Pulmonary artery endothelial cell (primary cell): ENCODE measurements around the gene LARGE2. TPM values are rescaled to one million over a fixed set of nuclear protein-coding genes. Genes with fewer than 3 reads are reported as not detected.

Experiments
- DNase-seq: peaks from one replicate; pipeline ENCODE4 v3.0.0-alpha.2; 2011; ENCODE audit warnings: low read depth, low spot score
- total RNA-seq: library from RNA; depleted of rRNA; stranded (reverse); fragments of >200 nt; gene quantifications from 2 replicates; pipeline ENCODE4 v1.2.3, GENCODE V29; 2014

LARGE2 gene
- not detected in 2 replicates for total RNA-seq

DNA sequence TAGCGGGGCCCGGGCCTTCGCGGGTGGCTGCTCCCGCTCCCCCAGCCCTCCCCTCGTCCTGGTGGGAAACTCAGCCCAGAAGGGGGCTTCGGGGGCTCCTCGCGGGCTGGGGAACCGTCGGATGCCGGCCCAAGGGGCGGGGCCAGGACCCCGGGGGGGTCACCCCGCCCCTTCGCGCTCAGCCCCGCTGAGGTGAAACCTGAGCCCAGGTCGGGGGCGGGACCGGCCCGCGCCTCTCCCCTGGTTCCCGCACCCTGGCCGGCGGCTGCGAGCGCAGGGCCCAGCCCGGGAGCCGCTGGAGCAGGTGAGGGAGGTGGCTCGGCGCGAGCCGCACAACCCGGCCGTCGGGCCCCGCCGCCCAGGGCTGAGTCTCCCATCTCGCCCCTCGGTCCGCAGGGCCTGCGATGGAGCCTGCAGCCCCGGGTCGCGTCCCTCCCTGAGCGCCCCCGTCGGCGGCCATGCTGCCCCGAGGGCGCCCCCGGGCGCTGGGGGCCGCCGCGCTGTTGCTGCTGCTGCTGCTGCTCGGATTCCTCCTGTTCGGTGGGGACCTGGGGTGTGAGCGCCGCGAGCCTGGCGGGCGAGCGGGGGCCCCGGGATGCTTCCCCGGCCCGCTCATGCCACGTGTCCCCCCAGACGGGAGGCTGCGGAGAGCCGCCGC lies at the start of gene LARGE2:
Gene LARGE2, plus strand, starts transcription at position 232 of the 658 bp plus-strand sequence. Its CDS starts 227 bp downstream, at position 459.
- DNase-seq = no peak

DNA sequence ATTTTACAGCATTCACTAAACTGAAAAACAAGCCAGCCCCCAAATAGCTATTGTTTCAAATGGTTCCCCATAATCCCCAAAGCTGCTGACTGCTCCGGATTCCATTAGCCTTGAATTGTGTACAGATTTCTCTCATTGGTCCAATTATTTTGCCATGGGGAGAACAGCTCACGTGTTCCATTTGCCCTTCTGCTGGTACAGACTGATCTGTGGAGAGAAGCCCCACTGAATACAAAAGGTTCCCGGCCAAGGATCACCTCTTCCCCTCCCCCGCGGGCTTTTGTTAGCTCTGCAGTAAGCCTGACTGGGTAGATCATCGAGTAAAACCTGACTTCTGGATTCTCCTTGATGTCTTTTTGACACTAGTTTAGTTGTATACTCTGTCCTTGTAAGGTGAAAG lies 46.1 kb upstream of the LARGE2 start:
- DNase-seq = no peak

DNA sequence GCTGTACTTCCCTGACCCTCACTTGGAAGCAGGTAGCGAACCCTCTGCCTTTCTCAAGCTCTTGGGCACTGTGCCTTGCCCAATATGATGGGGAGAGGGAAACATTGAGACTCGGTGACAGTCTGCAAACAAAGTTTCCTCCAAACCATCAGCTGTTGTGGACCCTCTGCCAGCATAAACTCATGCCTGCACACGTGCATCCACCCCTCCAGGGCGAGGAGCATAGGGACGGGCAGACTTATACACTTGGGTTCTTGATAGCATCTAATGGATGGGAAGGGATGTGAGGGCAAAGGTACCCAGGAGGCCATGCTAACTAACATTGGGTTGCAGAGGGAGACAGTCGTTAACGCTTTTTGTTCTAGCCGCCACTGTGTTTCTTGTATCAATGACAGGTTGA lies 45.2 kb upstream of the LARGE2 start:
- no peak for DNase-seq

DNA sequence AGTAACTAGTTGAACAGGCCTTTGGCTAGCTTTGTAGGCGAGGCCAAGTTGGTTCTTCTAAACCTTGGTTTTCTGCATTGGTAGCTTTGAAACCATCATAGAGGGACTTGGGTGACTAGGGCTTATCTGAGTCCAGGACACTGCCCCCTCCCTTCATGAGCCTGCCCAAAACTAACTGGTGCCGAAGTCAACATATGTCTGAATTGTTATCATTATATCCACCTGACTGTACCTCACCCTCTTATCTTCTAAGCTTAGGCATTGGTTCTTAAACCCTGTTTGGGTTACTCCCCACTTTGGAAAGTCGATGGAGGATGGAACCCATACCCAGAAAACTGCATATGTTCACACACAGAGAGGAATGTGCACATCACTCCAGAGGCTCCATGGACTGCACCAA lies 44.6 kb upstream of the LARGE2 start:
- no peak for DNase-seq

DNA sequence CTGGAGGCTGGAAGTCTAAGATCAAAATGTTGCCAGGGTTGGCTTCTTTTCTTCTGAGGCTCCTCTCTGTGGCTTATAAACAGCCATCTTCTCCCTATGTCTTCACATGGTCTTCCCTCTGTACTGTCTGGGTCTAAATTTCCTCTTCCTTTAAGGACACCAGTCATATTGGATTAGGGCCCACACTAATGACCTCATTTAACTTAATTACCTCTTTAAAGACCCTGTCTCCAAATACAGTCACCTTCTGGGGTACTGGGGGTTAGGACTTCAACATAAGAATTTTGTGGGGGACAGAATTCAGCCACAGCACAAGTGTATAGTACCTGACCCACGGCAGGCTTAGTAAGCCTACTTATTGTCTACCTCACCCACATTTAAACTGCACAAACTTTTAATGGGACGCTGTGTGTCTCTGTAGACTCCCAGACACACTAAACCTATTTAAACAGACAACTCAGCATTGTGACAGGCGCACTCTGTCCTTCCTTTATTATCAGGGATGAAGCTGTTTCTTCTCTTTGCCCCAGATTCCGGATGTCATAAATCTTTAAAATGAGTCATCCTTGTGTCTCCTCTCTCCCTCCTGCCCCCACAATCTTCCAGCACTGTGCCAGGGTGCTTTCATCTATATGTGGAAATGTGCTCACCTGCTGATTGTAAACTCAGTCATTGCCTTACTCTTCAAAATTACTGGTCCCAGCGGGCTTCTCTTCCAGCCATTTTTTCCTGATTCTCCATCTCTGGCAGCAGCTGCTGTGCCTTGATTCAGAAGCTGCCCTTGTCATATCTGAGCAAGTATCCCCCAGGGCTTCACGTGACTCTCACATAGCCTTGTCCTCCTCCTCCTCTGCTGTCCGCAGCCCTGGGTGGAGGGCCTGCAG lies 42.4 kb upstream of the LARGE2 start:
- no peak for DNase-seq

DNA sequence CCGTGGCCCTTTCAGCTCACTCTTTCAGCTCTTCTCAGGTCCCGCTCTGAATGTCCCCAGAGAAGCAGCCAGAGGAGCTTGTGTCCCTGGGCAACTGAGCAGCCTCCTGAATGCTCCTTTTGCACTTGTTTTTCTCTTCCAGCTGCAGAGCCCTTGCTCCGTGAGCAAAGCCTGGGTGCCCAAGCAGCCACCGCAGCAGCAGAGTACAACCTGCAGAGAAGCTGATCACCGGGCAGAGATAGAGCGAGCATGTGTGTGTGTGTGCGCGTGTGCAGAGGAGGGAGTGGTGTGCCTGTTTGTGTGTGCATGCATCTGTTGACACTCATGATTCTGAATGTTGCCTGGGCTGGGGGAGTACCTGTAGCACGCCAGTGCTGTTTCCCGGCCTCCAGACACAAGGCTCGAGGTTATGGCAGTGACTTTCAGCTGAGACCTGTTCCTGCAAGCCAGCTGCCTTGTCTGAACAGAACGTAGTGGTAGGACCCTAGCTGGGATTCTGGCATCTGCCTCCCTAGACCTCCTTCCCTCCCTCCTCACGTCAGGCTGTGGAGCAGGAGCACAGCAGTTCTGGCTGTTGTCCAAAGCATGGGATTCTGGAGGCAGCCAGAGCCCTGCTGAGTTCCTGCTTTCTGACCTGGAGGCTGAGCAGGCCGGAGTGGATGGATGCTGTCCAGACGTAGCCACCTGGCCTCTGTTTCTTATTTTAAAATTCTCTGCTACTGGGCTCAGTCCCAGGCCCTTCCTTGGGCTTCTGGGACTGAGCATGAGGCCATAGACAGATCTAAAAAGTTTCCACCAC lies 41.5 kb upstream of the LARGE2 start:
- DNase-seq = no peak

DNA sequence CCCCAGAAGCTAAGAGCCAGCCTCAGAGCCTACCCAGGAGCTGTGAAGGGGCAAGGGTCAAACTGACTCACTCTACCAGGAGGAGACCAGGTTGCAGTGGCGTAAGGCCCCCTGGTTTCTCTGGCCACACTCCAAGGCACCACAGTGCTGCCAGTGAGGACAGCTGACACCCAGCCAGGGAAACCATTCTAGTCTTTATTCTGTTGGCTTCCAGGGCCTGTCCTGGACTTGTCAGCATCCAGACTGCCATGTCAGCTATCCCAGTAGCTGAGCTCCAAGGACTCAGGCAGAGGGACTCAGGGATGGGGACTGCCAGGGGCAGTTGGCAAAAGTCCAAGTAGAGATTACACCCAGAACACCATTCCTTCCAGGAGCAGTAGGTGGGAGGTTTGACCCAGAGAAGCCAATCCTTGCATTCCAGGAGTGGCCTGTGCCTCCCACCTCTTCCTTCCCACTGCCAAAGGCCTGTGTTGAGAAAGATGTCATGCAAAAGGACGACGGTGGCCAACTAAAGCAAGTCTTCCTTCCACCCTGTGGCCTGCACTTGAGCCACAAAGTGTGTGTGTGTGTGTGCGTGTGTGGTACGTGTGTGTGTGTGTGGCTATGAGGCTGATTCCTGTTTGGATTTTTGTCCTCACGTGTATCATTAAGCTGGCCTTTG lies 40.6 kb upstream of the LARGE2 start:
- no peak for DNase-seq

DNA sequence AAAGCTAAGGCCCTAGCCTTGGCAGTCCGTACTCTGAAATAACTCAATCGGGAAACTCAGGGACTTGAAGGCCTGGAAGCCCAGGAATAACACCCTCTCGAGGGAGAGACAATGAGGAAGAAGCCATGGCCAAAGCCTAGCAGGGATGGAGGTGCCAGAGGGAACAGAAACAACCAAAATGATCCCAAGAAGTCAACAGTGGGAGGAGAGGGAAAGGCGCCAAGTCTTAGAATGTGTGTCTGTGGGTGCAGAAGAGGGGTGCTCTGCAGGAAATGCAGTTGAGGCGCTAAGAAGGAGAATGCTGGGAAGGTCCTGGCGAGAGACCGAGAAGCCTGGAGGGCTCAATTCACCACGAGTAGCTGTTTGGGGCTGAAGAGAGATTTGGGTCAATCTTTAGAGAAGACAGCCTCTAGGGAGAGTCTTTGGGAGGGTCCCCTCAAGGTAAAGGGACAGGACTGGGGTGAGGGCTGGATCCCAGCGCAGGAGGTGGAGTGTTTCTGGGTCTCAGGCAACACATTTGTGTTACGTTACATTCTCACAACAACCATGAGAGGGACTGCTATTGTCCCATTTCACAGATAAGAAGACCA lies 37.8 kb upstream of the LARGE2 start:
- no peak for DNase-seq

DNA sequence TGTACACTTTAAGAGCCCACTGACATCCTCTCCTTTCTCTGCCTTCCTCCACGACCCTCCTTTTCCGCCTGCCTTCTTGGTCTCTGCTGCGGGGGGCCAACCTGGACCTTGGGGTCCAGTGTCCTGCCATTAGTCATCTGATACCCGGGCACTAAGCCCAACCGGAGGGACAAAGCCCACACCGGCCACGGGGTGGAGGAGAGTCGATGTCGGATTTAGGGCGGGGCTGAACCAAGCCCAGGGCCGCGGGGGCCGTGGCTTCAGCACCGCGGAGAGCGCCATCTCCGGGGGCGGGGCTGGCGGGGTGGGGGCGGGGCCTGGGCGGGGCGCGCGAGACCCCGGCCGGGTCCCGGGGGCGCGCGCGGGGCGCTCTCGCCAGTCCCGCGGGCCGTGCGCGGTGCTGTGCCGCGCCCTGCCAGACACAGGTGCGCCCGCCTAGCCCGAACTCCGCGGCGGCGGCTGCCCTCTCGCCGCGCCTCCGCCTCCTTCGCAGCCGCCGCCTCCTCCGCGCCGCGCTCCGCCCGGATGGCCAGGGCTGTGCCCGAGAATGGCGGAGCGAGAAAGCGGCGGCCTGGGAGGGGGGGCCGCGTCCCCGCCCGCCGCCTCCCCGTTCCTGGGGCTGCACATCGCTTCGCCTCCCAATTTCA lies 37.1 kb upstream of the LARGE2 start, which contains the start of gene MAPK8IP1:
Gene MAPK8IP1, plus strand, starts transcription at position 378 of the 647 bp plus-strand sequence. Its CDS starts 170 bp downstream, at position 548.
- DNase-seq = no peak

DNA sequence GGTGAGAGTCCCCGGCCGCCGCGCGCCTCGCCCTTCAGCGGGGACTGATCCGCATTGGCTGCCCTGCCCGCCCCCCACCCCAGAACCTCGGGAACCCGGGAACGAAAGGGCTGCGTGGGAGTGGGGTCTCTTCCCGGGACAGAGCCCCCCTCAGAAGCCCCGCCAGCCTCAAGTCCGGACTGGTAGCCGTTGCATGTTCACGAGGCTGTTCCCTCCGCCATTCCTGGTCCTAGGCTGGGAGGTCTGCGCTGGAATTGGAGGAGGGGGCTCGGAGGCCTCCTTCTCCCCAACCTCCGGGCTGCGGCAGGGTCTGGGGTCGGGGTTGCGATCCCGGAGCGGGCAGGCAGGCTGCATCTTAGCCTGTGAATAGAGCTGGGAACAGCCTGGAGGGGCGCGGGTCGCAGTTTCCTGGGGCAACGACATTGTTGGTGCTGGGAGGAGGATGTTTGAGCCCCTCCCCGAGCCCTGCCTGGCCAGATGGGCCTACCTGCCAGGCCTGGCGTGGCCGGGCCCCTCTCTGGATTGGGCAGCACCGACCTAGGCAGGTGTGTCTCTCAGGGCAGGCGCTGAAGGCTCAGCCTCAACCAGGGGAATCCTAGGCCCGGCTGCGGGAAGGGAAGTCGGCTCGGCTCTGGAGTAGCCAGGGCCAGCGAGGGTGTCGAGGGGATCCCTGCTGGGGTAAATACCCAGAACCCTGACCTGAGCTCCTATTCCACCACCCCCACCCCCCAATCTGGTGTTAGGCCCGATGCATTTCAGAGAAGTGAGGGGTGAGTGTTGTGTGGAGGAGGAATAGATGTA lies 36.3 kb upstream of the LARGE2 start:
- no peak for DNase-seq

DNA sequence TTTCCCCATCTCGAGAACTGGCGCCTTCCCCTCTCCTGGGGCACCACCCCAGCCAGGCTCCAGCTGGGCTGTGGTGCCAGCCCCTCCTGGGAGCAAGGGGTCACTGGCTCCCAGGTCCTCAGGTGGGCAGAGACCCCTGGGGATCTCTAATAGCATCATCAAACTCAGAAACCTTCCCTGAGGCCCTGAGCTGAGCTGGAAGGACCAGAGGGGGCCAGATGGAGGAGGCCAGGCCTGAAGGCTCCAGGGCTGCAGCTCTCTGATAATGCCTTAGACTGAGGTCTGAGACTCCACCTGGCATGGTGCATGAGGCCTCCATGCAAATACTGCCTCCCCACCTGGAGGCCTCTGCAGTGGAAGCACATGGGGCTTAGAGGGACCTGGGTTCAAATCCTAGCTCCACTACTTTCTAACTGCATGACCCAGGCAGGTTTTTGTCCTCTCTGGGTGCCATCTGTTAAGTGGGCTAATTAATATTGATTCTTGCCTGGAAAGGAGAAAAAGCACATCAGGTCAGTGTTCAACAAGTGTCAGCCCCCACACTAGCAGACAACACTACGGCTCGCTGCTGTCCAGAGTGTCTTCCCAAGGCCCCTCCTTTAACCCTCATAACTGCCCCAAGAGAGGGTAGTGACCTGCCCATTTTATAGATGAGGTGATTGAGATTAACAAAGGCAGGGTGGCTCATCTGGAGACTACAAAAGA lies 35.5 kb upstream of the LARGE2 start:
- DNase-seq = no peak

DNA sequence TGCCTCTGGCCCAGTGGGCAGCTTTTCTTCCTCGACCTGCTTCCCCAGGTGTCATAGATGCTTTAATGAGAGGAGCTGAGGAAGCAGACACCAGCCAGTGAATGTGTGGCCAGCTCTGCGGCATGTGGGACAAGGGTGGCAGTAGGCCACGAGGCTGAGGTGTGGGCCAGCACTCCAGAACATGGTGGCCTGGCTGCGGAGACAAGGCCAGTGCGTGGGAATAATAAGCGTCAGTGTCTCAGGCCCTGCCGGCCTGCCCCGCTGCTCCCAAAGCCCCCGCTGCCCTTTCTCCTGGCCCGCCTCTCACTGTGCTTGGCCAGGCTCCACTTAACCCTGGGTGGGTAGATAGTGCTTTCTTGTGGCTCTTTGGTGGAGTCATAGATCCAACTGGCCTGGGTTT lies 34.9 kb upstream of the LARGE2 start:
- no peak for DNase-seq

DNA sequence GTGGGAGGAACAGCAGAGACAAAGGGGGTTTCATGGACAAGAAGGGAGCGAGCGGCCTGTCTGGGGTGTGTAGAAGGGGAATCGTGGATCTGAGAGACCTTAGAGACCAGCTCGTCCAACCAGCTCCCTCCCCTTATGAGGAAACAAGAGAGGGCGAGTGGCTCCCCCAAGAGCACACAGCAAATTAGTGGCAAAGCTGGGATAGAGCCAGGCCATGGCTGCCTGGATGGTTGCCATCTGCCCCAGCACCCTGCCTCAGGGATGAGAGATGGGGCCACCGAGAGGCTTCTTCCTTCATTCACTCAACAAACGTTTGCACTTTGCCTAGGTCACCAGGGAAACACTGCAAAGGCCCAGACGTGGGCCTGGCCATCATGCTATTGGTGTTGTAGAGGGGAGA lies 32.9 kb upstream of the LARGE2 start:
- DNase-seq = no peak

DNA sequence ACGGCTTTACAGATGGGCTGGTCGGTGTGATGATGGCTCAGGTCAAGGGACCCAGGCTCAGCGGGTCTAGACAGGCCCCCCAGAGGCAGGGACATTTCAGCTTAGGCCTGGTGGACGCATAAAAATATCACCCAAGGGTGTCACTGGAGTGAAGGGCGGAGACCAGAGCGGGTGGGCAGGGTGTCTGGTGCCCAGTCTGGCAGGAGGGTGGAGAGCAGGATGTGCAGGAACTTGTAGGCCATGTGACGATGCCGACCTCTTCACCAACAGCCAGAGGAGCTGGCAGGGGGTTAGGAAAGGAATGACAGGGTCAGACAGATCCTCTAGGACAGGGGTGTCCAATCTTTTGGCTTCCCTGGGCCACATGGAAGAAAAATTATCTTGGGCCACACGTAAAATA lies 32.5 kb upstream of the LARGE2 start:
- DNase-seq = no peak

DNA sequence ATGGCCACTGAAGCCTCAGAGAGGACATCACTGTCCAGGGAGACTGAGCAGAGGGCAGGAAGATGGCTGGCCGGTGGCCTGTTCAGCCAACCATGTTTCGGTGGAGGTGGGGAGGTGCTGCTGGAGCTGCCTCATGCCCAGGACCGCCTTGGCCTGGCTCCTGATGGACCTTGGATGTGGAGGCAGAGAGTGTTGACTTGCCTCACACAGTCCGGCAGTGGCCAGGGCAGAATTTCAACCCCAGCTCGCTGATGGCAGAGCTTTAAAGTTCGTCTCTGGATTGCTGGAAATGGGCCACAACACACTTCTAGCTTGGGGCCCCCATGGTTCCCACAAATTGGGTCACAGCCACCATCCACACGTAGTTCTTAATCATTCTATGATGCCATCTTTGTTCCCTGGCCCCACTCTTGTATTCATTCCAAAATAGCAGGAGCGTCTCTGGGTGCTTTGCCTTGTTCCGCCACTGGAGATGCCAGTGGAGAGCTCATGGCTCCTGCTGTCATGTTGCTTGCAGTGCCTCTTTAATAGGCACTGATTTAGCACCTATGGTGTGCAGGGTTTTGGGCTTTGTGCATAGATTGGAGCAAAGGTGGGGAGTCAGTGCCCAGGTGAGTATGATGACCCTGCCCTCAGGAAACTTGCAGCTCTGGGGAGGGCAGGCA lies 31.4 kb upstream of the LARGE2 start:
- DNase-seq = no peak

DNA sequence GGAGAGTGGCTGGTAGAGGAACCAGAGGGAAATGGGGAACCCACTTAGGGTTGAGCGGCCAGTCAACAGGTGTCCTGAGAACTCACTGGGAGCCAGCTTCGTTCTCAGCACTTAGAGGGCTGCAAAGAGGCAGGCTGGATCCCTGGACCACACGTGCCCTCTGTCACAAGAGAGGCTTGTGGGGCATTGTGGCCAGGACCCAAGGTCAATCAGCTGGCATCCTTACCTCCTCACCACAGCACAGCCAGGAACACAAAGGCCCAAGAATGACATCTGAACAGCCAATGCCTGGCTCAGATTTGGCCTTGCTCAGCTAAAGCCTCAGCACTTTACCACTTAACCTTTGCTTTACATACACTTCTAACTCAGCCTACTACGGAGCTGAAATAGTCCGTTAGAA lies 29.6 kb upstream of the LARGE2 start:
- no peak for DNase-seq

DNA sequence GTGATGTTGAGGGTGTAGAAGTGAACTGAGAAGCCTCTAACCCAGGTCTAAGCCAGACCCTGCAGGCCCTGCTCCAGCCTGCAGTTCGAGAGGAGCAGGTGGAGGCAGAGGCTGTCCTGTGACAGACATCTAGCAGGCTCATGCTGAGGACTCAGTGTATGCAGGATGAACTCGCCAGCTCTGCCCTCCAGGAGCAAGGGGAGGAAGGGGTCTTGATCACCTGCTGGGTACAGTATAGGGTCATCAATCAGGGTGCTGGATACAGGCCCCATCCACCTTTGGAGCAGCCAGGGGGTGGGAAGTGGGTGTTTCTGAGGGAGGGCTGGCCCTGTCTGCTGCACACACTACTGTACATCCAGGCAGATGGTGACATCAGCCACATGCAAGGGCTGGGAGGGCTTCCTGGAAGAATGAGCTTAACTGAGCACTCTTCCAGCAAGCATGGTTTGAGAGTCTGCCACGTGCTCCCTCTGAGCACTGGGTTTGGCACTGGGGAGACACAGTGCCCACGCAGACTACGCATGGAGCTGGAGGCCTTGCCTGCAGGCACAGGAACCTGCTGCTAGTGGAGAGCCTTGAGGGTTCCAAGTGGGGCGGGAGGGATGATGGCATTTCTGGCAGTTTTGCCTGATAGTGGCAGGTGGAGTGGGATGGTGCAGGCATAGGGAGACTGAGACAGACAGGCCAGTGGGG lies 27.8 kb upstream of the LARGE2 start:
- DNase-seq = no peak
